ENCODE results near the gene NTN1.
A peak's percentile ranks its signal among the peaks of the same experiment; 100 is the strongest.

NTN1 gene

GRCh38 chr17:9239246-9239792, 218.0 kb downstream of the NTN1 start:
- Histone ChIP-seq H3K4me1 (ENCODE audit: control insufficient read depth, low read length) (peaks cover 16% of the 10 kb centered on the region), H4K20me1 (ENCODE audit: control insufficient read depth, insufficient read depth, low read depth, low read length) (no peaks in the 10 kb centered on the region), H3K27ac (ENCODE audit: low read depth, low read length) (no peak overlapping the region), H3K4me3 (ENCODE audit: low read length) (peak overlapping the region; percentile 77), H3F3A (ENCODE audit: control insufficient read depth, insufficient read depth) (no peaks in the 10 kb centered on the region), H3K9me2 (replicated peaks; ENCODE audit: control insufficient read depth, low read length) (no peaks in the 10 kb centered on the region), H3K9me3 (ENCODE audit: control insufficient read depth, insufficient read depth, low read length) (no peaks in the 10 kb centered on the region), H3K79me2 (ENCODE audit: control insufficient read depth, low read length) (no peaks in the 10 kb centered on the region), H3K27me3 (ENCODE audit: control insufficient read depth, low read length) (peaks cover 2% of the 10 kb centered on the region; the same call in 1 of the 2 replicates), H3K4me2 (ENCODE audit: low read length) (peak overlapping the region; percentile 98), H3K36me3 (ENCODE audit: control insufficient read depth, low read length) (no peaks in the 10 kb centered on the region)
- TF ChIP-seq CTCF (IDR thresholded peaks at IDR 0.05; ENCODE audit: low read depth, low read length, poor library complexity, severe bottlenecking) (no peak), EZH2phosphoT487 (IDR thresholded peaks at IDR 0.05; ENCODE audit: borderline replicate concordance, low read length) (no peak)

- no peaks in the 10 kb centered on the region for H3K9me3 ChIP-seq (ENCODE audit: control insufficient read depth, insufficient read depth, low read length)
- H3F3A ChIP-seq (ENCODE audit: control insufficient read depth, insufficient read depth) = no peaks in the 10 kb centered on the region
- peak overlapping the region; percentile 77 for H3K4me3 ChIP-seq (ENCODE audit: low read length)
- H4K20me1 ChIP-seq (ENCODE audit: control insufficient read depth, insufficient read depth, low read depth, low read length) = no peaks in the 10 kb centered on the region
- H3K79me2 ChIP-seq (ENCODE audit: control insufficient read depth, low read length) = no peaks in the 10 kb centered on the region
- TF ChIP-seq EZH2phosphoT487 (IDR thresholded peaks at IDR 0.05; ENCODE audit: borderline replicate concordance, low read length) (no peak), CTCF (IDR thresholded peaks at IDR 0.05; ENCODE audit: low read depth, low read length, poor library complexity, severe bottlenecking) (no peak)
- H3K4me2 ChIP-seq (ENCODE audit: low read length) = peak overlapping the region; percentile 98
- H3K27ac ChIP-seq (ENCODE audit: low read depth, low read length) = no peak overlapping the region
- H3K27me3 ChIP-seq (ENCODE audit: control insufficient read depth, low read length) = peaks cover 2% of the 10 kb centered on the region; the same call in 1 of the 2 replicates
- peaks cover 16% of the 10 kb centered on the region for H3K4me1 ChIP-seq (ENCODE audit: control insufficient read depth, low read length)
- H3K36me3 ChIP-seq (ENCODE audit: control insufficient read depth, low read length) = no peaks in the 10 kb centered on the region
- no peaks in the 10 kb centered on the region for H3K9me2 ChIP-seq (replicated peaks; ENCODE audit: control insufficient read depth, low read length)
Measured at GRCh38 chr17:9239793-9240658, 218.7 kb downstream of the NTN1 start.

GRCh38 chr17:9240659-9241370, 219.5 kb downstream of the NTN1 start:
- peak overlapping the region; percentile 54 for H3K4me2 ChIP-seq (ENCODE audit: low read length)
- peak overlapping the region; percentile 41 for H3K4me3 ChIP-seq (ENCODE audit: low read length)

More at GRCh38 chr17:9240659-9241370, 219.5 kb downstream of the NTN1 start:
- Histone ChIP-seq H3K79me2 (ENCODE audit: control insufficient read depth, low read length) (no peaks in the 10 kb centered on the region), H3K9me2 (replicated peaks; ENCODE audit: control insufficient read depth, low read length) (no peaks in the 10 kb centered on the region), H3F3A (ENCODE audit: control insufficient read depth, insufficient read depth) (no peaks in the 10 kb centered on the region), H3K27me3 (ENCODE audit: control insufficient read depth, low read length) (peaks cover 2% of the 10 kb centered on the region; the same call in 1 of the 2 replicates), H3K4me1 (ENCODE audit: control insufficient read depth, low read length) (peaks cover 16% of the 10 kb centered on the region), H3K9me3 (ENCODE audit: control insufficient read depth, insufficient read depth, low read length) (no peaks in the 10 kb centered on the region), H3K27ac (ENCODE audit: low read depth, low read length) (no peak overlapping the region), H4K20me1 (ENCODE audit: control insufficient read depth, insufficient read depth, low read depth, low read length) (no peaks in the 10 kb centered on the region), H3K36me3 (ENCODE audit: control insufficient read depth, low read length) (no peaks in the 10 kb centered on the region)
- TF ChIP-seq CTCF (IDR thresholded peaks at IDR 0.05; ENCODE audit: low read depth, low read length, poor library complexity, severe bottlenecking) (no peak), EZH2phosphoT487 (IDR thresholded peaks at IDR 0.05; ENCODE audit: borderline replicate concordance, low read length) (no peak)

Data from DOHH2 (cell line).